ENCODE measurements around the gene M1AP. TPM values are rescaled to one million over a fixed set of nuclear protein-coding genes. Genes with fewer than 3 reads are reported as not detected.

The M1AP gene
- total RNA-seq, 1 donor from 2014 or later: 0.20 TPM

DNA sequence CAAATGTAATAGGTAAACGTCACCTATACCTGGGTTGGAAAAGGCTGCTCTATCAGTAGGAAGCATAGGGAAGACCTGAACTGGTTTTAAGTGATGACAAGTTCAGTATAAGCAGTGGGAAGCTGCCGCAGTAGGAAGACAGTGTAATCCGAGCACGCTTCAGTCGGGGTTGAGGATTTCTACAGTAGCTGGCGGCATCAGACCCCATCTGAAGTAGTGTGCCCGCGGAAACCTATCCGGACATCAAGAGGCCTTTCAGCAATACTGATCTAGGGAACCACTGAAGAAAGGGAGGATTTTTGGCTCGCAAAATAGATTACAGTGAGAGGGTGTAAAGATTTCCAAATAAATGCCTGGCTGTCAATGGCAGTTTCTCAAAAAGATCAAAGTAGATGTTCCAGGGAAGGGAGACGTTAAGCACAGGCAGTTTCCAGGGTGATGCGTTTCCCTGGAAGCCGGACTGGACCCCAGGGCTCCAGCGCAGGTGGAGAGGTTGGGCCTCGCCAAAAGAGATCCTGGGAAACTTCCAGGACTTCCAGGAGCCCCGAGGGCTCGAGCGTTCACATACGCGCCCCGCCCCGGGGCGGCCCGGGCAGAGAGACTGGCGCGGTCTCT, 99.7 kb downstream of the M1AP start:
- Histone ChIP-seq H3K4me1 (ENCODE audit: insufficient read depth, low read length) (peaks cover 24% of the 10 kb centered on the region), H4K20me1 (ENCODE audit: insufficient read depth, low read length) (peaks cover 6% of the 10 kb centered on the region), H3K4me2 (ENCODE audit: low read length) (peak overlapping the region; percentile 92), H3K27me3 (ENCODE audit: insufficient read depth, low read length) (no peaks in the 10 kb centered on the region), H3K79me2 (ENCODE audit: insufficient read depth, low read length) (peaks cover 44% of the 10 kb centered on the region), H3K27ac (ENCODE audit: low read depth, low read length) (no peak overlapping the region), H3K9ac (ENCODE audit: low read length) (peak overlapping the region; percentile 67), H3K4me3 (ENCODE audit: insufficient read depth, low read depth, low read length) (peak overlapping the region; percentile 54), H3K9me3 (ENCODE audit: insufficient read depth, low read depth, low read length) (no peaks in the 10 kb centered on the region), H3K36me3 (ENCODE audit: insufficient read depth, low read length) (no peaks in the 10 kb centered on the region), H2AFZ (ENCODE audit: low read depth, low read length) (peak overlapping the region; percentile 78)
- H3K36me3 Mint-ChIP-seq (ENCODE audit: low read depth, unreplicated experiment): peaks cover 2% of the 10 kb centered on the region
- TF ChIP-seq EZH2 (IDR thresholded peaks at IDR 0.05; ENCODE audit: insufficient read depth, low read length): no peak
- TF ChIP-seq, protein P1, sequence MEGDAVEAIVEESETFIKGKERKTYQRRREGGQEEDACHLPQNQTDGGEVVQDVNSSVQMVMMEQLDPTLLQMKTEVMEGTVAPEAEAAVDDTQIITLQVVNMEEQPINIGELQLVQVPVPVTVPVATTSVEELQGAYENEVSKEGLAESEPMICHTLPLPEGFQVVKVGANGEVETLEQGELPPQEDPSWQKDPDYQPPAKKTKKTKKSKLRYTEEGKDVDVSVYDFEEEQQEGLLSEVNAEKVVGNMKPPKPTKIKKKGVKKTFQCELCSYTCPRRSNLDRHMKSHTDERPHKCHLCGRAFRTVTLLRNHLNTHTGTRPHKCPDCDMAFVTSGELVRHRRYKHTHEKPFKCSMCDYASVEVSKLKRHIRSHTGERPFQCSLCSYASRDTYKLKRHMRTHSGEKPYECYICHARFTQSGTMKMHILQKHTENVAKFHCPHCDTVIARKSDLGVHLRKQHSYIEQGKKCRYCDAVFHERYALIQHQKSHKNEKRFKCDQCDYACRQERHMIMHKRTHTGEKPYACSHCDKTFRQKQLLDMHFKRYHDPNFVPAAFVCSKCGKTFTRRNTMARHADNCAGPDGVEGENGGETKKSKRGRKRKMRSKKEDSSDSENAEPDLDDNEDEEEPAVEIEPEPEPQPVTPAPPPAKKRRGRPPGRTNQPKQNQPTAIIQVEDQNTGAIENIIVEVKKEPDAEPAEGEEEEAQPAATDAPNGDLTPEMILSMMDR (IDR thresholded peaks at IDR 0.05; ENCODE audit: insufficient read depth, low read depth, low read length): no peak
- FAIRE-seq (no peak), DNase-seq (ENCODE audit: low read depth) (no peak)
- H3K27ac Mint-ChIP-seq (ENCODE audit: unreplicated experiment): peak overlapping the region; percentile 50
- peaks cover 7% of the 10 kb centered on the region for H3K27me3 Mint-ChIP-seq (ENCODE audit: low read depth, unreplicated experiment)
- H3K4me3 Mint-ChIP-seq (ENCODE audit: unreplicated experiment): peak overlapping the region; percentile 87
- peaks cover 8% of the 10 kb centered on the region for H3K4me1 Mint-ChIP-seq (ENCODE audit: low read depth, unreplicated experiment)
- no peaks in the 10 kb centered on the region for H3K9me3 Mint-ChIP-seq (ENCODE audit: unreplicated experiment)

DNA sequence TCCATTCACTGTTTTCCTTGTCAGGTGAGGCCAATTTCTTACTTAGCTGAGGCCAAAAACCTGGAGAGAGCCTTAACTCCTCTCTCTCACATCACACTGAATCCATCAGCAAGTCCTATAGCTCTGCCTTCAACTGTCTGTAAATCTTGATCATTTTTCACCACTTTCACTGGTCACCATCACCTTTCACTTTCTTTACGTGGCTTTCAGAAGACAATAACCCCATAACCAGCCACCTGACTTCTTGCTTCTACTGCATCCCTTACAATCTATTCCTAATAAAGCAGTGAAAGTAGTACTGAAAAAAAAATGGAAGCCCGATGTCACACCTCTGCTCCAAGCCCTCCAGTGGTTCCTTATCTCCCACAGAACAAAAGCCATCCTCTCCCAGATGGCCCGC, 102.1 kb downstream of the M1AP start:
- Histone ChIP-seq H3K4me3 (ENCODE audit: insufficient read depth, low read depth, low read length) (no peak overlapping the region), H2AFZ (ENCODE audit: low read depth, low read length) (no peak overlapping the region), H3K9ac (ENCODE audit: low read length) (no peak overlapping the region), H4K20me1 (ENCODE audit: insufficient read depth, low read length) (peaks cover 6% of the 10 kb centered on the region), H3K4me1 (ENCODE audit: insufficient read depth, low read length) (peaks cover 21% of the 10 kb centered on the region), H3K27me3 (ENCODE audit: insufficient read depth, low read length) (no peaks in the 10 kb centered on the region), H3K36me3 (ENCODE audit: insufficient read depth, low read length) (no peaks in the 10 kb centered on the region), H3K9me3 (ENCODE audit: insufficient read depth, low read depth, low read length) (no peaks in the 10 kb centered on the region), H3K4me2 (ENCODE audit: low read length) (no peak overlapping the region), H3K79me2 (ENCODE audit: insufficient read depth, low read length) (peaks cover 20% of the 10 kb centered on the region), H3K27ac (ENCODE audit: low read depth, low read length) (no peak overlapping the region)
- DNase-seq (ENCODE audit: low read depth): no peak
- Mint-ChIP-seq H3K27me3 (ENCODE audit: low read depth, unreplicated experiment) (peaks cover 7% of the 10 kb centered on the region), H3K4me1 (ENCODE audit: low read depth, unreplicated experiment) (peaks cover 8% of the 10 kb centered on the region), H3K9me3 (ENCODE audit: unreplicated experiment) (no peaks in the 10 kb centered on the region), H3K27ac (ENCODE audit: unreplicated experiment) (no peak overlapping the region), H3K36me3 (ENCODE audit: low read depth, unreplicated experiment) (peaks cover 2% of the 10 kb centered on the region), H3K4me3 (ENCODE audit: unreplicated experiment) (no peak overlapping the region)
- no peak for FAIRE-seq
- no peak for TF ChIP-seq EZH2 (IDR thresholded peaks at IDR 0.05; ENCODE audit: insufficient read depth, low read length)
- TF ChIP-seq, protein P1 (IDR thresholded peaks at IDR 0.05; ENCODE audit: insufficient read depth, low read depth, low read length): no peak

DNA sequence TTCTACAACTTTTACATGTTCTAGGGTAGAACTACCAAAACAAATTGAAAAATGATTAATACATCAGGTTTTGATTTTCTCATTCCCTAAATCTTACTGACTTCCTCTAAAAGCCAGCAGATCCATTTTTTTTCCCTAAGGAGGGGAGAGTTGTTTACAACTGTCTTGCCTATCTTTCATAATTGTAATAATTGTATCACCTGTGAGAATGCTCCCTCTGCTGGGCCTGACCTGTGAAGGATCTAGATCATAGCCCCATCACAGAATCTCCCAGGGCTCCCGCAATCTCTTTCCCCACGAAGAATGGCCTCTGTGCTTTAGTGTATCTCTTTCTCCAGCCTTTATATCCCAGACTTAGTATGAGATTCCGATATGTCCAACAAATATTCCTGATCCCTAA, 103.5 kb downstream of the M1AP start:
- no peak overlapping the region for H3K27ac Mint-ChIP-seq (ENCODE audit: unreplicated experiment)
- Histone ChIP-seq H2AFZ (ENCODE audit: low read depth, low read length) (no peak overlapping the region), H3K27me3 (ENCODE audit: insufficient read depth, low read length) (no peaks in the 10 kb centered on the region), H3K4me2 (ENCODE audit: low read length) (no peak overlapping the region), H3K27ac (ENCODE audit: low read depth, low read length) (no peak overlapping the region), H4K20me1 (ENCODE audit: insufficient read depth, low read length) (no peaks in the 10 kb centered on the region), H3K79me2 (ENCODE audit: insufficient read depth, low read length) (peaks cover 7% of the 10 kb centered on the region), H3K36me3 (ENCODE audit: insufficient read depth, low read length) (no peaks in the 10 kb centered on the region), H3K4me3 (ENCODE audit: insufficient read depth, low read depth, low read length) (no peak overlapping the region), H3K4me1 (ENCODE audit: insufficient read depth, low read length) (peaks cover 11% of the 10 kb centered on the region), H3K9me3 (ENCODE audit: insufficient read depth, low read depth, low read length) (no peaks in the 10 kb centered on the region), H3K9ac (ENCODE audit: low read length) (no peak overlapping the region)
- peaks cover 3% of the 10 kb centered on the region for H3K4me1 Mint-ChIP-seq (ENCODE audit: low read depth, unreplicated experiment)
- peaks cover 2% of the 10 kb centered on the region for H3K36me3 Mint-ChIP-seq (ENCODE audit: low read depth, unreplicated experiment)
- DNase-seq (ENCODE audit: low read depth): no peak
- no peak overlapping the region for H3K4me3 Mint-ChIP-seq (ENCODE audit: unreplicated experiment)
- H3K9me3 Mint-ChIP-seq (ENCODE audit: unreplicated experiment): no peaks in the 10 kb centered on the region
- FAIRE-seq: no peak
- TF ChIP-seq, protein P1 (IDR thresholded peaks at IDR 0.05; ENCODE audit: insufficient read depth, low read depth, low read length): no peak
- no peak for TF ChIP-seq EZH2 (IDR thresholded peaks at IDR 0.05; ENCODE audit: insufficient read depth, low read length)
- H3K27me3 Mint-ChIP-seq (ENCODE audit: low read depth, unreplicated experiment): peaks cover 2% of the 10 kb centered on the region

All from astrocyte (in vitro differentiated cells and primary cell).